Ishikawa (cell line): Measurements from ENCODE around the gene ST7.

Experiments
- CREB1 ChIP-seq: IDR thresholded peaks from 2 replicates; pipeline ENCODE4 v1.6.1; 2012; ENCODE audit warnings: low read depth
- MAX ChIP-seq: IDR thresholded peaks from 2 replicates; pipeline ENCODE4 v1.6.1; 2012
- RAD21 ChIP-seq: IDR thresholded peaks from 2 replicates; pipeline ENCODE4 v1.6.1; 2012; ENCODE audit warnings: low read depth
- REST ChIP-seq: IDR thresholded peaks from 2 replicates; pipeline ENCODE4 v1.6.1; 2012; ENCODE audit warnings: low read depth, mild to moderate bottlenecking
- TEAD4 ChIP-seq: IDR thresholded peaks from 2 replicates; pipeline ENCODE4 v1.6.1; 2012
- ZBTB7A ChIP-seq: IDR thresholded peaks from 2 replicates; pipeline ENCODE4 v1.6.1; 2012; ENCODE audit warnings: low read depth

GRCh38 chr7:117023325-117023854, 70.1 kb downstream of the ST7 start:
- no peak for TF ChIP-seq MAX
- no peak for TF ChIP-seq ZBTB7A
- no peak for TF ChIP-seq REST
- TF ChIP-seq RAD21: no peak
- TF ChIP-seq TEAD4: no peak
- no peak for TF ChIP-seq CREB1
